GM21390 (cell line): ENCODE data around the gene DKKL1.

Experiments
- ATAC-seq: cut with Tn5 transposase; IDR thresholded peaks from one replicate; pipeline ENCODE4 v1.9.1; 2021; ENCODE audit not compliant: unreplicated experiment

Gene DKKL1

GRCh38 chr19:49337267-49338022, 26.2 kb upstream of the DKKL1 start:
- no peak for ATAC-seq

GRCh38 chr19:49338023-49338677, 25.5 kb upstream of the DKKL1 start:
- no peak for ATAC-seq

- ATAC-seq: no peak
Measured at GRCh38 chr19:49338691-49339300, 24.9 kb upstream of the DKKL1 start.

GRCh38 chr19:49339301-49340068, 24.2 kb upstream of the DKKL1 start:
- ATAC-seq: no peak

GRCh38 chr19:49340069-49340864, 23.4 kb upstream of the DKKL1 start:
- peak; percentile 48 for ATAC-seq

- ATAC-seq: no peak
Measured at GRCh38 chr19:49340865-49341718, 22.6 kb upstream of the DKKL1 start.

GRCh38 chr19:49342291-49342721, 21.4 kb upstream of the DKKL1 start:
- no peak for ATAC-seq

GRCh38 chr19:49343123-49343522, 20.6 kb upstream of the DKKL1 start:
- ATAC-seq: no peak

GRCh38 chr19:49344505-49345423, 18.9 kb upstream of the DKKL1 start:
- ATAC-seq: no peak

- no peak for ATAC-seq
Measured at GRCh38 chr19:49347191-49347590, 16.5 kb upstream of the DKKL1 start.

- no peak for ATAC-seq
Measured at GRCh38 chr19:49347835-49348234, 15.8 kb upstream of the DKKL1 start.

- no peak for ATAC-seq
Measured at GRCh38 chr19:49348305-49349189, 15.1 kb upstream of the DKKL1 start.

- no peak for ATAC-seq
Measured at GRCh38 chr19:49349567-49349966, 14.1 kb upstream of the DKKL1 start.

- no peak for ATAC-seq
Measured at GRCh38 chr19:49355909-49356353, 7.7 kb upstream of the DKKL1 start.

GRCh38 chr19:49356382-49356781, 7.3 kb upstream of the DKKL1 start:
- no peak for ATAC-seq

- no peak for ATAC-seq
Measured at GRCh38 chr19:49357186-49357585, 6.5 kb upstream of the DKKL1 start.
